Upper lobe of left lung (tissue), 6 donors: ENCODE measurements around the gene CACNG7. TPM values are rescaled to one million over a fixed set of nuclear protein-coding genes. Genes with fewer than 3 reads are reported as not detected.
A peak's percentile ranks its signal among the peaks of the same experiment; 100 is the strongest.

ENCODE experiments used
- ATAC-seq, 2 donors: fragments of 200-7000 bp; cut with Tn5 transposase; one replicate each; pipeline ENCODE4 v1.9.1; 2022; ENCODE audit warnings: mild to moderate bottlenecking in 2 of 2, moderate library complexity in 2 of 2; ENCODE audit not compliant: low FRiP score in 2 of 2
- DNase-seq, 2 donors: peaks; one replicate each; pipeline ENCODE4 v3.0.0-alpha.2; 2019 to 2020
- H3K27ac ChIP-seq, 4 donors: fragments of 200-600 bp; sonication (generic); one replicate each; pipeline ENCODE4 v1.5.1; 2016 to 2019
- H3K27me3 ChIP-seq, 4 donors: fragments of 200-600 bp; sonication (generic); one replicate each; pipeline ENCODE4 v1.5.1; 2017 to 2019
- H3K36me3 ChIP-seq, 4 donors: fragments of 200-600 bp; sonication (generic); one replicate each; pipeline ENCODE4 v1.5.1; 2016 to 2019
- H3K4me1 ChIP-seq, 4 donors: fragments of 200-600 bp; sonication (generic); one replicate each; pipeline ENCODE4 v1.5.1; 2018 to 2019
- H3K4me3 ChIP-seq, 4 donors: fragments of 200-600 bp; sonication (generic); one replicate each; pipeline ENCODE4 v1.5.1; 2017 to 2019; ENCODE audit warnings: mild to moderate bottlenecking in 2 of 4, moderate library complexity in 1 of 4
- H3K9me3 ChIP-seq, 4 donors: fragments of 200-600 bp; sonication (generic); one replicate each; pipeline ENCODE4 v1.5.1; 2018 to 2019
- EP300 ChIP-seq, 4 donors: sonication (generic); formaldehyde crosslinking; IDR thresholded peaks; one replicate each; pipeline ENCODE4 v1.5.1; 2017; ENCODE audit warnings: antibody characterized with exemption in 4 of 4, control low read depth in 2 of 4
- POLR2A ChIP-seq, 4 donors: fragments of 450-650 bp; IDR thresholded peaks; one replicate each; pipeline ENCODE4 v1.5.1; 2016 to 2017; ENCODE audit warnings: antibody characterized with exemption in 4 of 4, mild to moderate bottlenecking in 2 of 4
- POLR2AphosphoS5 ChIP-seq, 2 donors: sonication (generic); formaldehyde crosslinking; IDR thresholded peaks; one replicate each; pipeline ENCODE4 v1.5.1; 2017; ENCODE audit warnings: antibody characterized with exemption in 2 of 2
- WGBS, 2 donors: methylation state at CpG; one replicate each; pipeline ENCODE4 v1.1.5; 2017 to 2018; 5-methylcytosine and 5-hydroxymethylcytosine counted together
- total RNA-seq, 6 donors: library from RNA; depleted of rRNA in 4 of 6; stranded (reverse); fragments of >200 nt in 4 of 6; gene quantifications; one replicate each; pipeline versions ENCODE4 v1.1.0 to v1.2.1, GENCODE V29; 2016 to 2021
- TF ChIP-seq, protein P1 (sequence below), 6 experiments: fragments of 450-650 bp in 4 of 6; fragments of 200-600 bp in 2 of 6; sonication (generic) in 2 of 6; IDR thresholded peaks; one replicate each; pipeline ENCODE4 v1.5.1; 2016 to 2019; ENCODE audit warnings: antibody characterized with exemption in 6 of 6
- donor health status: DM: no; HTN: no; CAD: no; lungs with moderate emphysema.
- donor health status: DM: no; HTN: yes; CAD: no; lungs with severe emphysema.

Gene CACNG7
- total RNA-seq, 6 donors from 2014 or later = not detected

DNA sequence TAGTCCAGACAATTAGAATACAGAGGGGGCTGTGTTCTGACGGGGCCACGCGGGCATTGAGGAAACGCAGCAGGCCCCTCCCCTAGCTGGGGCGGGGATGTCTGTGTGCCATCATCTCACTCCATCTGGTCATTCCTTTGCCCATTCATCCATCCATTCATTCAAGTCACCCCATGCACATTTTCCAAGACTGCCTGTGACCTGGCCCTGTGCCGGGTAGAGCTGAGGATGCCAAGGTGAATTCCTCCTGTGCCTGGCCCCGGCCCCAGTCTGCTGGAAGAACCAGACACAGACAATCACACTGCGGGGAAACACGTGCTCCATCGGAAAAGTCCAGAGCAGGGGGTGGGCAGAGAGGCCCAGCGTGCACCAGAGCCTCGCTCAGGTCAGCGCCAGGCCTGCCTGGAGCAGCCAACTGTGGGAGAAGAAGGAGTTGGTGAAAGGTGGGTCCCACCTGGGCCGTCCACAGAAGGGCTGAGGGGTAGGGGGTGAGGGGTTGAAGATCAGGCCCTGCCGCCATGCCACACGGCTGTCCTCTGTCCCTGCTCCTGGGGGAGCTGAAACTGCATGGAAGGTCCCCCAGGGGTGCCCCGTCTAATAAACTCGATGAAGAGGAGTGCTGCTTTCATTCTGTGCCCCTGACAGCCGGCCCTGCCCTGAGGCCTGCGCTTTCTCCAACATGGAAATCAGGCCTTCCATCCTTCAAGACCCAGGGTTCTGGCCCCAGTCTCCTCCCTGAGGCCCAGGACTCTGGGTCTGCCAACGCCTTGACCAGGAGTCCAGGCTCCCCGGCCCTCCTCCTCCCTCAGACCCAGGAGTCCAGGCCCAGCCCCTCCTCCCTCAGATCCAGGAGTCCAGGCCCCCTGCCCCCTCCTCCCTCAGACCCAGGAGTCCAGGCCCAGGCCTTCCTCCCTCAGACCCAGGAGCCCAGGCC lies 80.8 kb downstream of the CACNG7 start:
- Histone ChIP-seq H3K4me3 (no peak overlapping the region), H3K9me3 (no peaks in the 10 kb centered on the region), H3K4me1 (peaks cover 4 to 13% (median 8%) of the 10 kb centered on the region in 4 donors), H3K27me3 (peaks cover 2 to 24% (median 14%) of the 10 kb centered on the region in 4 donors), H3K27ac (no peak overlapping the region), H3K36me3 (no peaks in the 10 kb centered on the region)
- 57 to 66% methylated on average over 15 to 16 of the region's 22 CpGs for WGBS, 2 donors
- DNase-seq (no peak), ATAC-seq (no peak)
- TF ChIP-seq POLR2A (IDR thresholded peaks at IDR 0.05) = no peak
- TF ChIP-seq, protein P1, sequence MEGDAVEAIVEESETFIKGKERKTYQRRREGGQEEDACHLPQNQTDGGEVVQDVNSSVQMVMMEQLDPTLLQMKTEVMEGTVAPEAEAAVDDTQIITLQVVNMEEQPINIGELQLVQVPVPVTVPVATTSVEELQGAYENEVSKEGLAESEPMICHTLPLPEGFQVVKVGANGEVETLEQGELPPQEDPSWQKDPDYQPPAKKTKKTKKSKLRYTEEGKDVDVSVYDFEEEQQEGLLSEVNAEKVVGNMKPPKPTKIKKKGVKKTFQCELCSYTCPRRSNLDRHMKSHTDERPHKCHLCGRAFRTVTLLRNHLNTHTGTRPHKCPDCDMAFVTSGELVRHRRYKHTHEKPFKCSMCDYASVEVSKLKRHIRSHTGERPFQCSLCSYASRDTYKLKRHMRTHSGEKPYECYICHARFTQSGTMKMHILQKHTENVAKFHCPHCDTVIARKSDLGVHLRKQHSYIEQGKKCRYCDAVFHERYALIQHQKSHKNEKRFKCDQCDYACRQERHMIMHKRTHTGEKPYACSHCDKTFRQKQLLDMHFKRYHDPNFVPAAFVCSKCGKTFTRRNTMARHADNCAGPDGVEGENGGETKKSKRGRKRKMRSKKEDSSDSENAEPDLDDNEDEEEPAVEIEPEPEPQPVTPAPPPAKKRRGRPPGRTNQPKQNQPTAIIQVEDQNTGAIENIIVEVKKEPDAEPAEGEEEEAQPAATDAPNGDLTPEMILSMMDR (IDR thresholded peaks at IDR 0.05) = no peak
- no peak for TF ChIP-seq POLR2AphosphoS5 (IDR thresholded peaks at IDR 0.05)
- TF ChIP-seq EP300 (IDR thresholded peaks at IDR 0.05) = no peak

DNA sequence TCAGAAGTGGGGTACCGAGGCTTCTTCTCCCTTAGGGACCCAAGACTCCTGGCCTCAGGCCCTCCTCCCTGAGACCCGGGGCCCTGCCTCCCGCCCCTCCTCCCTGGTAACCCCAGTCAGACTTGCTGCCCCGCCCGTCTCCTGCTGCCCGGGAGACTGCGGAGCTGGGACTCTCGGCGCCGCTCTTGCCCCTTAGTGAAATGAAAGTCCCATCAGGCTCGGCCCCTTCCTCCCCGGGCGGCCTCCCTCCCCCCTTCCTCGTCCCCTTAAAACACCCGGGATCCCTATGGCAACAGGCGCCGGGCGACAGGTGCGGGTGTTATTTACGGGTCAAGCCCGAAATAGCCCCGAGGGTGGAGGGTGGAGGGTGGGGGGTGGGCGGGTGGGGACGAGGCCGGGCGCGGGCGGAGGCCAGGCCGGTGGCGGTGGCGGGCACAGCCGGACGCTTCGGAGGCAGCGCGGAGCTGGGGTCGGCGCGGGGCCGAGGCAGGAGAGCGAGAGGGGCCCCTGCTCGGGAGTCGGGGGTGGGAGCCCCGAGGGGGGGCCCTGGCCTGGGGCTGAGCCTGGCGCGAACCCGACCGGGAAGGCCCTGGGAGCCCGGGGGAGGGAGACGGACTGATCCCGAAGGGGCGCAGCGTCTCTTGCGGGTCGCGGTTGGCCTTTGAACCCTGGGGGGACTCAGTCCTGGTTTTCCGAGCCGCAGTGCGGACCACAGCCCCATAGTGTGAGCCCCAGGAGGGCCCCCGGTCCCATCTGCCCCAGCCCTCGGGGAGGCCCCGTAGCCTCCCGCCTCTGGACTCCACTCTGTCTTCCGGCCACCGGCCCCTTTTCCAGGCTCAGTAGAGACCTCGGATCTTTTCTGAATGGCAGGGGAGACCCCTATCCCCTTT lies 82.4 kb downstream of the CACNG7 start, which contains the start of gene CACNG6:
TSS of gene CACNG6 (plus strand) at position 414 of the 890 bp plus-strand sequence. CDS start 1,241 bp downstream, outside the sequence.
- DNase-seq (no peak), ATAC-seq (no peak)
- Histone ChIP-seq H3K4me3 (peak within 1 kb of the TSS in 3 of 4 donors; percentile 24 to 51 (median 42)), H3K36me3 (no peaks in the 10 kb centered on the region), H3K4me1 (peaks cover 4 to 13% (median 8%) of the 10 kb centered on the region in 4 donors), H3K27ac (peak within 1 kb of the TSS in 1 of 4 donors; percentile 23), H3K27me3 (peaks cover 2 to 24% (median 14%) of the 10 kb centered on the region in 4 donors), H3K9me3 (no peaks in the 10 kb centered on the region)
- 8 to 14% methylated on average over 12 to 33 of the region's 66 CpGs for WGBS, 2 donors
- no peak for TF ChIP-seq EP300 (IDR thresholded peaks at IDR 0.05)
- no peak for TF ChIP-seq POLR2AphosphoS5 (IDR thresholded peaks at IDR 0.05)
- TF ChIP-seq, protein P1 (IDR thresholded peaks at IDR 0.05) = no peak
- TF ChIP-seq POLR2A (IDR thresholded peaks at IDR 0.05) = no peak

DNA sequence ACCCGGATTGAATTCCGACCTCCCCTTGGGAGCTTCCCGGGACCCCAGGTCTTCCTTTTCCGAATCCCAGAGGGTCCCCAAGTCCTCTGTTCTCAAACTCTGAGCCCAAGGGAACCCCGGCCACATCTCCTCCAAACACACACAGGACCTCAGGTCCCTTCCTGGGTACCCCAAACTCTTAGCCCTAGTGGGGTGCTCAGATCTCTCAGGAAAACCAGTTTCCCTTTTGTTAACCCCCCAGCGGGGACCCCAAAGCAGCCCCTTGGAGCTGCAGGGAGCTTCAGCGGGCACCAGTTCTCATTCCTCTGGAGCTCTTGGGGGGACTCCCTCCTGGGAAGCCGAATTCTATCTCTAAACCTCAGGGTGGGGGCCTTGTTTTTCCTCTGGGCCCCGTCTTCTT lies 83.1 kb downstream of the CACNG7 start:
- Histone ChIP-seq H3K4me3 (no peak overlapping the region), H3K4me1 (peaks cover 4 to 13% (median 8%) of the 10 kb centered on the region in 4 donors), H3K36me3 (no peaks in the 10 kb centered on the region), H3K27me3 (peaks cover 2 to 24% (median 14%) of the 10 kb centered on the region in 4 donors), H3K9me3 (no peaks in the 10 kb centered on the region), H3K27ac (no peak overlapping the region)
- 75 to 84% methylated on average over 9 of the region's 9 CpGs for WGBS, 2 donors
- ATAC-seq = no peak
- no peak for DNase-seq
- TF ChIP-seq EP300 (IDR thresholded peaks at IDR 0.05) = no peak
- no peak for TF ChIP-seq POLR2AphosphoS5 (IDR thresholded peaks at IDR 0.05)
- TF ChIP-seq POLR2A (IDR thresholded peaks at IDR 0.05) = no peak
- TF ChIP-seq, protein P1 (IDR thresholded peaks at IDR 0.05) = no peak

DNA sequence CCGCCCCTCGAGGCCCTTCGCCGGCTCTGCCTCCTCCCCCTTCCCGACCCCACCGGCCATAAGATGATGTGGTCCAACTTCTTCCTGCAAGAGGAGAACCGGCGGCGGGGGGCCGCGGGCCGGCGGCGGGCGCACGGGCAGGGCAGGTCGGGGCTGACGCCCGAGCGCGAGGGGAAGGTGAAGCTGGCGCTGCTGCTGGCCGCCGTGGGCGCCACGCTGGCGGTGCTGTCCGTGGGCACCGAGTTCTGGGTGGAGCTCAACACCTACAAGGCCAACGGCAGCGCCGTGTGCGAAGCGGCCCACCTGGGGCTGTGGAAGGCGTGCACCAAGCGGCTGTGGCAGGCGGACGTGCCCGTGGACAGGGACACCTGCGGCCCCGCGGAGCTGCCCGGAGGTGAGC lies 83.7 kb downstream of the CACNG7 start:
- Histone ChIP-seq H3K4me1 (peaks cover 4 to 13% (median 8%) of the 10 kb centered on the region in 4 donors), H3K9me3 (no peaks in the 10 kb centered on the region), H3K27me3 (peaks cover 2 to 24% (median 14%) of the 10 kb centered on the region in 4 donors), H3K4me3 (no peak overlapping the region), H3K36me3 (no peaks in the 10 kb centered on the region), H3K27ac (no peak overlapping the region)
- TF ChIP-seq POLR2A (IDR thresholded peaks at IDR 0.05) (no peak), EP300 (IDR thresholded peaks at IDR 0.05) (no peak), POLR2AphosphoS5 (IDR thresholded peaks at IDR 0.05) (no peak)
- ATAC-seq (no peak), DNase-seq (peak in 1 of 2 donors; percentile 77)
- 28 to 30% methylated on average over 28 to 29 of the region's 43 CpGs for WGBS, 2 donors
